ENCODE measurements around the gene TOB2.
"Not testable (repeated sequence)": the region's sequence is repeated elsewhere in the genome, so short reads cannot be mapped to it uniquely, and the experiment has no call there.

Gene TOB2

GRCh38 chr22:41402851-41403250 is 43.8 kb downstream of the TOB2 start:
- not testable (repeated sequence) for H3K27me3 ChIP-seq (ENCODE audit: insufficient read depth, low read length); H2BK120ac ChIP-seq (ENCODE audit: insufficient read depth, low read length, poor library complexity); H3K14ac ChIP-seq (ENCODE audit: low read length); H3K4ac ChIP-seq (ENCODE audit: low read depth, low read length); DNase-seq; H3K79me2 ChIP-seq (ENCODE audit: control insufficient read depth, insufficient read depth, low read length, poor library complexity); H3K23ac ChIP-seq (ENCODE audit: low read length); H2AK5ac ChIP-seq (ENCODE audit: low read length); H2BK12ac ChIP-seq (ENCODE audit: low read length); H4K12ac ChIP-seq (ENCODE audit: low read depth, low read length); H3K4me3 ChIP-seq (ENCODE audit: low read depth, low read length); H3K18ac ChIP-seq (ENCODE audit: low read length); H3K4me2 ChIP-seq (ENCODE audit: low read length); H4K8ac ChIP-seq (ENCODE audit: low read depth, low read length); H4K91ac ChIP-seq (ENCODE audit: low read depth, low read length); H3K4me1 ChIP-seq (ENCODE audit: control insufficient read depth in 1 of 2, insufficient read depth in 2 of 2, low read length in 2 of 2); H3K27ac ChIP-seq (ENCODE audit: low read depth, low read length); H2BK5ac ChIP-seq (ENCODE audit: low read depth, low read length, poor library complexity); H3K79me1 ChIP-seq (ENCODE audit: low read length); H3K36me3 ChIP-seq (ENCODE audit: control insufficient read depth in 1 of 2, insufficient read depth in 2 of 2, low read length in 2 of 2); H2AFZ ChIP-seq (ENCODE audit: insufficient read depth, low read length, poor library complexity); H3K9ac ChIP-seq (ENCODE audit: low read length); H3K9me3 ChIP-seq (ENCODE audit: insufficient read depth, low read depth, low read length)
- WGBS (ENCODE audit: extremely low coverage, insufficient coverage, insufficient read length): no CpG with 5 or more reads among the region's 14 CpGs

DNA sequence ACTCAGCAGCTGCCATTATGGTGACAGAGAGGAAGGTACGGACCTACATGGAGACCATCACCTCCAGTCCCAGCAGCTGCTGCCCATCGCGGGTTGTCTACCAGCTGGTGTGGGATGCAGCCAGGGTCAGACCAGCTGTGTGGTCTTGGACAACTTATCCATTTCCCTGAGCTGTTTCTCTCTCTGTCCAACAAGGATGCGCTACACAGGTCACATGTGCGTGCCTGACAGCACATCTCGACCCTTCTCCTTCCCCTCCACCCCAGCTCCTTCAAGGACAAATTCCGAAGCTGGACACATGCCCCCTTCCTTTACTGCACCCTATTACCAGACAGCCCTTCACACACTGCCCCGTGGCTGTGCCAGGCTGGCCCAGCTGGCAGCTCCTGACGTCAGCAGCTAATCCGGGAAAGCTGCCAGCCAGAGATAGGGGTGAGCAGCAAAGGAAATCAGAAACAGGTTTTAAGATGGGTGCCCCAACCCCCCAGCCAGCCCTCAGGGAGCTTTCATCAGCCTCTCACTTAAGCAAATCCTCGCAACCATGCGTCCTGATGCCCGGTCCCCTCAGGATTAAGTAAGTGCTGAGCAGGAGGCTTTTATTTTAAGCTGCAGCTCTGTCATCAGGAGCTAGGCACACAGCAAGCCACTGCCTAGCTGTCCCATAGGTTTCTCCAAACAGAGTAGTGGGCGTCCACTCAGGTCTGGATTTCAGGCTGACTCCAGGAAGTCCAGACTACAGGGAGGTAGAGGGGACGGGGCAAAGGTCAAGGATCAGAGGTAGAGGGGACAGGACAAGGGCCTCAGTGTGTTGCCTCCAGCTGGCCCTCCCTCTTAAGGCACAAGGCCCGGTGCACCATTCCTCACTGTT is 44.6 kb downstream of the TOB2 start:
- Histone ChIP-seq H3K23ac (ENCODE audit: low read length) (no peak overlapping the region), H3K14ac (ENCODE audit: low read length) (no peak overlapping the region), H4K12ac (ENCODE audit: low read depth, low read length) (no peak overlapping the region), H3K18ac (ENCODE audit: low read length) (no peak overlapping the region), H3K4ac (ENCODE audit: low read depth, low read length) (no peak overlapping the region), H3K9ac (ENCODE audit: low read length) (no peak overlapping the region), H3K79me1 (ENCODE audit: low read length) (no peaks in the 10 kb centered on the region), H2BK12ac (ENCODE audit: low read length) (no peak overlapping the region), H3K36me3 (ENCODE audit: control insufficient read depth in 1 of 2, insufficient read depth in 2 of 2, low read length in 2 of 2) (peaks cover 0 to 2% of the 10 kb centered on the region in 2 experiments), H4K8ac (ENCODE audit: low read depth, low read length) (no peak overlapping the region), H2AFZ (ENCODE audit: insufficient read depth, low read length, poor library complexity) (no peak overlapping the region), H3K79me2 (ENCODE audit: control insufficient read depth, insufficient read depth, low read length, poor library complexity) (no peaks in the 10 kb centered on the region), H3K27ac (ENCODE audit: low read depth, low read length) (no peak overlapping the region), H3K27me3 (ENCODE audit: insufficient read depth, low read length) (no peaks in the 10 kb centered on the region), H3K4me2 (ENCODE audit: low read length) (no peak overlapping the region), H2BK5ac (ENCODE audit: low read depth, low read length, poor library complexity) (no peak overlapping the region), H3K4me1 (ENCODE audit: control insufficient read depth in 1 of 2, insufficient read depth in 2 of 2, low read length in 2 of 2) (no peaks in the 10 kb centered on the region), H3K9me3 (ENCODE audit: insufficient read depth, low read depth, low read length) (peaks cover 5% of the 10 kb centered on the region), H4K91ac (ENCODE audit: low read depth, low read length) (no peak overlapping the region), H2BK120ac (ENCODE audit: insufficient read depth, low read length, poor library complexity) (no peak overlapping the region), H2AK5ac (ENCODE audit: low read length) (no peak overlapping the region), H3K4me3 (ENCODE audit: low read depth, low read length) (no peak overlapping the region)
- no peak for DNase-seq
- no CpG with 5 or more reads among the region's 16 CpGs for WGBS (ENCODE audit: extremely low coverage, insufficient coverage, insufficient read length)

DNA sequence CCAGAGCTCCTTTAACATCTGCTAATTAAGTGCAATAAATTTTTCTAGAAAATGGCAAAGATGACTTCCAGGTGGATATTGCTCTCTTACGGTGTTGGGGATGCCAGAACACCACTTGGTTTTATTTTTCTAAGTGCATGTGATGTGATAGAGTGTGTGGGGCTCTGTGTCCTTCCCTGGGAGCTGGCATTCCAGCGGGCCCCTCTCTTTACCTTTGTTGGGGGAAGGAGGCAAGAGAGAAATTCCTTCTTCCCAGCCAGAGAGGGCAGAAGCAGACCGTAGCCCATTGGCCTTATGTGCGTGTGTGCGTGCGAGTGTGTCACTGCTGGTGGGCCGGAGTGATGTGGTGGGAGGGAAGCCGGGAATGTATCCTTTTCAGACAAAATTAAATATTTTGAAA is 47.7 kb downstream of the TOB2 start:
- Histone ChIP-seq H3K4me3 (ENCODE audit: low read depth, low read length) (no peak overlapping the region), H3K9ac (ENCODE audit: low read length) (no peak overlapping the region), H3K79me1 (ENCODE audit: low read length) (no peaks in the 10 kb centered on the region), H2BK12ac (ENCODE audit: low read length) (no peak overlapping the region), H4K12ac (ENCODE audit: low read depth, low read length) (no peak overlapping the region), H3K23ac (ENCODE audit: low read length) (no peak overlapping the region), H3K36me3 (ENCODE audit: control insufficient read depth in 1 of 2, insufficient read depth in 2 of 2, low read length in 2 of 2) (peaks cover 11 to 16% of the 10 kb centered on the region in 2 experiments), H3K4me1 (ENCODE audit: control insufficient read depth in 1 of 2, insufficient read depth in 2 of 2, low read length in 2 of 2) (no peaks in the 10 kb centered on the region), H3K4ac (ENCODE audit: low read depth, low read length) (no peak overlapping the region), H2AFZ (ENCODE audit: insufficient read depth, low read length, poor library complexity) (no peak overlapping the region), H4K91ac (ENCODE audit: low read depth, low read length) (no peak overlapping the region), H3K27ac (ENCODE audit: low read depth, low read length) (no peak overlapping the region), H3K27me3 (ENCODE audit: insufficient read depth, low read length) (no peaks in the 10 kb centered on the region), H4K8ac (ENCODE audit: low read depth, low read length) (no peak overlapping the region), H2AK5ac (ENCODE audit: low read length) (no peak overlapping the region), H3K14ac (ENCODE audit: low read length) (no peak overlapping the region), H3K9me3 (ENCODE audit: insufficient read depth, low read depth, low read length) (peaks cover 5% of the 10 kb centered on the region), H3K79me2 (ENCODE audit: control insufficient read depth, insufficient read depth, low read length, poor library complexity) (no peaks in the 10 kb centered on the region), H3K4me2 (ENCODE audit: low read length) (no peak overlapping the region), H3K18ac (ENCODE audit: low read length) (no peak overlapping the region), H2BK5ac (ENCODE audit: low read depth, low read length, poor library complexity) (no peak overlapping the region), H2BK120ac (ENCODE audit: insufficient read depth, low read length, poor library complexity) (no peak overlapping the region)
- DNase-seq: no peak
- WGBS (ENCODE audit: extremely low coverage, insufficient coverage, insufficient read length): no CpG with 5 or more reads among the region's 8 CpGs

- H3K9ac ChIP-seq (ENCODE audit: low read length): no peak overlapping the region
- no peak overlapping the region for H3K4me3 ChIP-seq (ENCODE audit: low read depth, low read length)
- H3K9me3 ChIP-seq (ENCODE audit: insufficient read depth, low read depth, low read length): peaks cover 5% of the 10 kb centered on the region
- no peaks in the 10 kb centered on the region for H3K27me3 ChIP-seq (ENCODE audit: insufficient read depth, low read length)
- H3K36me3 ChIP-seq (ENCODE audit: control insufficient read depth in 1 of 2, insufficient read depth in 2 of 2, low read length in 2 of 2): peaks cover 11 to 16% of the 10 kb centered on the region in 2 experiments
- H3K27ac ChIP-seq (ENCODE audit: low read depth, low read length): no peak overlapping the region
- H3K4me2 ChIP-seq (ENCODE audit: low read length): no peak overlapping the region
- H2BK5ac ChIP-seq (ENCODE audit: low read depth, low read length, poor library complexity): no peak overlapping the region
- H3K4me1 ChIP-seq (ENCODE audit: control insufficient read depth in 1 of 2, insufficient read depth in 2 of 2, low read length in 2 of 2): no peaks in the 10 kb centered on the region
- no peak for DNase-seq
- H3K23ac ChIP-seq (ENCODE audit: low read length): no peak overlapping the region
- H3K14ac ChIP-seq (ENCODE audit: low read length): no peak overlapping the region
- no peak overlapping the region for H4K12ac ChIP-seq (ENCODE audit: low read depth, low read length)
- H3K79me2 ChIP-seq (ENCODE audit: control insufficient read depth, insufficient read depth, low read length, poor library complexity): no peaks in the 10 kb centered on the region
- H3K18ac ChIP-seq (ENCODE audit: low read length): no peak overlapping the region
- no peak overlapping the region for H2BK12ac ChIP-seq (ENCODE audit: low read length)
- H4K91ac ChIP-seq (ENCODE audit: low read depth, low read length): no peak overlapping the region
- no peak overlapping the region for H3K4ac ChIP-seq (ENCODE audit: low read depth, low read length)
- WGBS (ENCODE audit: extremely low coverage, insufficient coverage, insufficient read length): no CpG with 5 or more reads among the region's 19 CpGs
- H3K79me1 ChIP-seq (ENCODE audit: low read length): no peaks in the 10 kb centered on the region
- H4K8ac ChIP-seq (ENCODE audit: low read depth, low read length): no peak overlapping the region
- H2BK120ac ChIP-seq (ENCODE audit: insufficient read depth, low read length, poor library complexity): no peak overlapping the region
- no peak overlapping the region for H2AFZ ChIP-seq (ENCODE audit: insufficient read depth, low read length, poor library complexity)
- H2AK5ac ChIP-seq (ENCODE audit: low read length): no peak overlapping the region
Measured at GRCh38 chr22:41397143-41397811, 49.3 kb downstream of the TOB2 start.

Measured in trophoblast cell (in vitro differentiated cells and primary cell).